Measurements from ENCODE around the gene TBATA.

TBATA gene, protein sequence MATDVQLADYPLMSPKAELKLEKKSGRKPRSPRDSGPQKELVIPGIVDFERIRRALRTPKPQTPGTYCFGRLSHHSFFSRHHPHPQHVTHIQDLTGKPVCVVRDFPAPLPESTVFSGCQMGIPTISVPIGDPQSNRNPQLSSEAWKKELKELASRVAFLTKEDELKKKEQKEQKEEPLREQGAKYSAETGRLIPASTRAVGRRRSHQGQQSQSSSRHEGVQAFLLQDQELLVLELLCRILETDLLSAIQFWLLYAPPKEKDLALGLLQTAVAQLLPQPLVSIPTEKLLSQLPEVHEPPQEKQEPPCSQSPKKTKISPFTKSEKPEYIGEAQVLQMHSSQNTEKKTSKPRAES

GRCh38 chr10:70785190-70785589 is at the start of gene TBATA:
TSS of gene TBATA (minus strand) at chr10:70785377. CDS start at chr10:70783379, 1,998 bp downstream.
- H3K4me3 ChIP-seq (ENCODE audit: low read depth in 1 of 2, low read length in 2 of 2) = no peak within 1 kb of the TSS
- H3K9me3 ChIP-seq (ENCODE audit: control insufficient read depth in 1 of 2, low read length in 2 of 2) = peaks cover 0 to 5% of the 10 kb centered on the region in 2 donors
- H3K36me3 ChIP-seq (ENCODE audit: control insufficient read depth in 1 of 2, insufficient read depth in 2 of 2, low read length in 2 of 2) = no peaks in the 10 kb centered on the region
- no peak within 1 kb of the TSS for H3K27ac ChIP-seq (ENCODE audit: low read length)
- no peaks in the 10 kb centered on the region for H3K27me3 ChIP-seq (ENCODE audit: low read depth, low read length)
- H3K4me1 ChIP-seq (ENCODE audit: control insufficient read depth in 1 of 2, insufficient read depth in 2 of 2, low read length in 2 of 2) = no peaks in the 10 kb centered on the region

DNA sequence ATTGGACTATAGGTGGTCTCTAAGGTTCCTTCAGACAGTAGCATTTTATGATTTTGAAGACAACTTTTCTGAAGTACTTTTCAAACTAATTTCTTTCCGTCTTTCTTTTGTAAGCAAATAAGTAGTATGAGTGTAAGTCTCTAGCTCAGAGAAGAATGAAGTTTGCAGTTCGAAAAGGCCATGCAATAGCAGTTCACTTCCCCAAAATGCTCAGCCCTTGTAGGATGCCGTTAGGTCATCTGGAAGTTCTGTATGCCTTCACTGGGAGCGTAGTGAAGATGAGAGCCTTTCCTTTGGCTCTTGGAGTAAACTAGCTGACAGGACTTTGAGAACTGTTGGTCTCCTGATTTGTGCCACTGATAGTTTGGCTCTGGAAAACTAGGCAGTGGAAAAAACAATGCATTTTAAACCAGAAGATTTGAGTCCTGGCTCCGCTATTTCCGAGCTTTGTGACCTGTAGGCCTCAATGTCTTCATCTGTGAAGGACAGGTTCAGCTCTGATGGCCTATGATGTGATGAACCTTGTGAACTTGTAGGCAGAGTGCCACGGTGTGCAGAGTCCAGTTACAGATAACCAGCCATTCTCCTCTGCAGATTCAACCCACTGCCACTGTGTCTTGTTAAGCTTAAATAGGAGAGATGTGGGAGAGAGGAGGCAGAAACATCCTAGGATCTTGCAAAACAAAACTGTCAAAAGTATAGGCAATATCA is 49.4 kb upstream of the TBATA start:
- H3K9me3 ChIP-seq (ENCODE audit: control insufficient read depth in 1 of 2, low read length in 2 of 2) = no peaks in the 10 kb centered on the region
- H3K27me3 ChIP-seq (ENCODE audit: low read depth, low read length) = no peaks in the 10 kb centered on the region
- H3K36me3 ChIP-seq (ENCODE audit: control insufficient read depth in 1 of 2, insufficient read depth in 2 of 2, low read length in 2 of 2) = peaks cover 0 to 5% of the 10 kb centered on the region in 2 donors
- no peak overlapping the region for H3K27ac ChIP-seq (ENCODE audit: low read length)
- H3K4me1 ChIP-seq (ENCODE audit: control insufficient read depth in 1 of 2, insufficient read depth in 2 of 2, low read length in 2 of 2) = no peaks in the 10 kb centered on the region
- no peak overlapping the region for H3K4me3 ChIP-seq (ENCODE audit: low read depth in 1 of 2, low read length in 2 of 2)

- H3K4me3 ChIP-seq (ENCODE audit: low read depth in 1 of 2, low read length in 2 of 2) = no peak overlapping the region
- H3K9me3 ChIP-seq (ENCODE audit: control insufficient read depth in 1 of 2, low read length in 2 of 2) = no peaks in the 10 kb centered on the region
- peaks cover 0 to 5% of the 10 kb centered on the region in 2 donors for H3K36me3 ChIP-seq (ENCODE audit: control insufficient read depth in 1 of 2, insufficient read depth in 2 of 2, low read length in 2 of 2)
- no peaks in the 10 kb centered on the region for H3K27me3 ChIP-seq (ENCODE audit: low read depth, low read length)
- H3K27ac ChIP-seq (ENCODE audit: low read length) = no peak overlapping the region
- H3K4me1 ChIP-seq (ENCODE audit: control insufficient read depth in 1 of 2, insufficient read depth in 2 of 2, low read length in 2 of 2) = no peaks in the 10 kb centered on the region
Measured at GRCh38 chr10:70834021-70834420, 48.8 kb upstream of the TBATA start.

- Histone ChIP-seq H3K9me3 (ENCODE audit: control insufficient read depth in 1 of 2, low read length in 2 of 2) (no peaks in the 10 kb centered on the region), H3K4me3 (ENCODE audit: low read depth in 1 of 2, low read length in 2 of 2) (no peak overlapping the region), H3K27me3 (ENCODE audit: low read depth, low read length) (no peaks in the 10 kb centered on the region), H3K27ac (ENCODE audit: low read length) (no peak overlapping the region), H3K4me1 (ENCODE audit: control insufficient read depth in 1 of 2, insufficient read depth in 2 of 2, low read length in 2 of 2) (no peaks in the 10 kb centered on the region), H3K36me3 (ENCODE audit: control insufficient read depth in 1 of 2, insufficient read depth in 2 of 2, low read length in 2 of 2) (peaks cover 0 to 5% of the 10 kb centered on the region in 2 donors)
Measured at GRCh38 chr10:70833601-70834000, 48.4 kb upstream of the TBATA start.

GRCh38 chr10:70832852-70833528 is 47.8 kb upstream of the TBATA start:
- Histone ChIP-seq H3K4me3 (ENCODE audit: low read depth in 1 of 2, low read length in 2 of 2) (no peak overlapping the region), H3K9me3 (ENCODE audit: control insufficient read depth in 1 of 2, low read length in 2 of 2) (no peaks in the 10 kb centered on the region), H3K27me3 (ENCODE audit: low read depth, low read length) (no peaks in the 10 kb centered on the region), H3K27ac (ENCODE audit: low read length) (peak overlapping the region; percentile 20), H3K4me1 (ENCODE audit: control insufficient read depth in 1 of 2, insufficient read depth in 2 of 2, low read length in 2 of 2) (no peaks in the 10 kb centered on the region), H3K36me3 (ENCODE audit: control insufficient read depth in 1 of 2, insufficient read depth in 2 of 2, low read length in 2 of 2) (peaks cover 0 to 5% of the 10 kb centered on the region in 2 donors)

- H3K4me3 ChIP-seq (ENCODE audit: low read depth in 1 of 2, low read length in 2 of 2) = no peak overlapping the region
- no peaks in the 10 kb centered on the region for H3K36me3 ChIP-seq (ENCODE audit: control insufficient read depth in 1 of 2, insufficient read depth in 2 of 2, low read length in 2 of 2)
- H3K4me1 ChIP-seq (ENCODE audit: control insufficient read depth in 1 of 2, insufficient read depth in 2 of 2, low read length in 2 of 2) = no peaks in the 10 kb centered on the region
- no peak overlapping the region for H3K27ac ChIP-seq (ENCODE audit: low read length)
- H3K9me3 ChIP-seq (ENCODE audit: control insufficient read depth in 1 of 2, low read length in 2 of 2) = no peaks in the 10 kb centered on the region
- no peaks in the 10 kb centered on the region for H3K27me3 ChIP-seq (ENCODE audit: low read depth, low read length)
Measured at GRCh38 chr10:70832221-70832620, 47.0 kb upstream of the TBATA start.

DNA sequence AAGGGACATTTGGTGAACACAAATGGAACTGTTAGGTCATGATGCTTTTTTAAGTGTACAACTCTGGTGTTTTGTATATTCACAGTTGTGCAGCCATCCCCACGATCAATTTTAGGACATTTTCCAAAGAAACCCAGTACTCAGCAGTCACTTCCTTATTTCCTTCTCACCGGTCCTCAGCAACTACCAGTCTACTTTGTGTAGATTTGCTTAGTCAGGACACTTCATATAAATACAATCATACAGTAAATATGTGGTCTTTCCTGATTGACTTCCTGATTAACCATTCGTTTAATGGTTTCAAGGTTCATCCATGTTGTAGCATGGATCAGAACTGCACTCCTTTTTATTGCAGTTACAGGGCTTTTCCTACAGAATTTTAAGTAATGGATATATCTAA is 45.0 kb upstream of the TBATA start:
- Histone ChIP-seq H3K4me1 (ENCODE audit: control insufficient read depth in 1 of 2, insufficient read depth in 2 of 2, low read length in 2 of 2) (no peaks in the 10 kb centered on the region), H3K9me3 (ENCODE audit: control insufficient read depth in 1 of 2, low read length in 2 of 2) (no peaks in the 10 kb centered on the region), H3K4me3 (ENCODE audit: low read depth in 1 of 2, low read length in 2 of 2) (no peak overlapping the region), H3K27me3 (ENCODE audit: low read depth, low read length) (no peaks in the 10 kb centered on the region), H3K27ac (ENCODE audit: low read length) (no peak overlapping the region), H3K36me3 (ENCODE audit: control insufficient read depth in 1 of 2, insufficient read depth in 2 of 2, low read length in 2 of 2) (peaks cover 0 to 3% of the 10 kb centered on the region in 2 donors)

- no peaks in the 10 kb centered on the region for H3K27me3 ChIP-seq (ENCODE audit: low read depth, low read length)
- no peak overlapping the region for H3K27ac ChIP-seq (ENCODE audit: low read length)
- H3K4me1 ChIP-seq (ENCODE audit: control insufficient read depth in 1 of 2, insufficient read depth in 2 of 2, low read length in 2 of 2) = no peaks in the 10 kb centered on the region
- no peaks in the 10 kb centered on the region for H3K9me3 ChIP-seq (ENCODE audit: control insufficient read depth in 1 of 2, low read length in 2 of 2)
- H3K4me3 ChIP-seq (ENCODE audit: low read depth in 1 of 2, low read length in 2 of 2) = no peak overlapping the region
- H3K36me3 ChIP-seq (ENCODE audit: control insufficient read depth in 1 of 2, insufficient read depth in 2 of 2, low read length in 2 of 2) = peaks cover 0 to 3% of the 10 kb centered on the region in 2 donors
Measured at GRCh38 chr10:70829543-70829942, 44.4 kb upstream of the TBATA start.

- Histone ChIP-seq H3K4me3 (ENCODE audit: low read depth in 1 of 2, low read length in 2 of 2) (no peak overlapping the region), H3K36me3 (ENCODE audit: control insufficient read depth in 1 of 2, insufficient read depth in 2 of 2, low read length in 2 of 2) (peaks cover 0 to 3% of the 10 kb centered on the region in 2 donors), H3K4me1 (ENCODE audit: control insufficient read depth in 1 of 2, insufficient read depth in 2 of 2, low read length in 2 of 2) (no peaks in the 10 kb centered on the region), H3K9me3 (ENCODE audit: control insufficient read depth in 1 of 2, low read length in 2 of 2) (no peaks in the 10 kb centered on the region), H3K27ac (ENCODE audit: low read length) (no peak overlapping the region), H3K27me3 (ENCODE audit: low read depth, low read length) (no peaks in the 10 kb centered on the region)
Measured at GRCh38 chr10:70828923-70829322, 43.7 kb upstream of the TBATA start.

DNA sequence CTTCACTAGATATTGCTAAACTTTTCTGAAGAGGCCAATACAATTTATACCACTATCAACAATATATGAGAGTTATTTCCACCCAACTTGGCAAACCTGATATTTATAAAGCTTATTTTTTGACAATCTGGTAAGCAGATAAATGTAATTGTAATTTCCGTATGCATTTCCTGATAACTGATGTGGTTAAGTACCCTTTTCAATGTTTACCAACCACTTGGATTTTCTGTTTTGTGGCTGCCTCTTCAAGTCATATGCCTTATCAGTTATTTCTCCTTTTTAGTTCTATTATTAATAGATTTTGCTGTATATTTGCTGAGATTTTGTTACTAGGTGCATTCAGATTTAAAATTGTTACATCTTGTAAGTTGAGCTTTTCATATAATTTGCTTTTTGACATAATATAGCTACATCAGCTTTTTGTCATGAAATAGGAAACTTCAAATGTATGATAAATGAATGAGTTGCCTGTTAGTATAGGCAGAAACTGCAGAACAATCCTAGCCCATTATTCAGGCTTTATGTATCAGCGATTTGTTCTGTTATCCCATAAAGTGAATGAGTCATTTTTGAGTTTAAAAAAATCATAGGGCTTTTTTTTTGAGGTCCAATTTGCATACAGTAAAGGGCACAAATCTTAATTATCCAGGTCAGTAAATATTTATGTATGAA is 42.0 kb upstream of the TBATA start:
- Histone ChIP-seq H3K4me3 (ENCODE audit: low read depth in 1 of 2, low read length in 2 of 2) (no peak overlapping the region), H3K9me3 (ENCODE audit: control insufficient read depth in 1 of 2, low read length in 2 of 2) (no peaks in the 10 kb centered on the region), H3K36me3 (ENCODE audit: control insufficient read depth in 1 of 2, insufficient read depth in 2 of 2, low read length in 2 of 2) (peaks cover 0 to 3% of the 10 kb centered on the region in 2 donors), H3K4me1 (ENCODE audit: control insufficient read depth in 1 of 2, insufficient read depth in 2 of 2, low read length in 2 of 2) (no peaks in the 10 kb centered on the region), H3K27ac (ENCODE audit: low read length) (no peak overlapping the region), H3K27me3 (ENCODE audit: low read depth, low read length) (no peaks in the 10 kb centered on the region)

Measured in muscle layer of duodenum (tissue), 2 donors.